Epithelial cell of esophagus (primary cell): Measurements from ENCODE around the gene SCAPER.

ENCODE experiments used
- DNase-seq: peaks from one replicate; pipeline ENCODE4 v3.0.0; 2010; ENCODE audit warnings: low read depth
- H3K4me3 ChIP-seq: 2 replicates; pipeline ENCODE4 v1.5.1; 2011; ENCODE audit warnings: mild to moderate bottlenecking, low read length, control low read depth
- CTCF ChIP-seq: IDR thresholded peaks from 2 replicates; pipeline ENCODE4 v1.5.1; 2011; ENCODE audit warnings: low read depth, mild to moderate bottlenecking, low read length, control low read depth, inconsistent platforms; ENCODE audit not compliant: insufficient read depth; ENCODE audit errors: missing control alignments

The SCAPER gene

GRCh38 chr15:76330080-76330680 is 575.0 kb downstream of the SCAPER start:
- peak; percentile 65 for DNase-seq
- no peak overlapping the region for H3K4me3 ChIP-seq
- TF ChIP-seq CTCF = peak; percentile 61

- no peak overlapping the region for H3K4me3 ChIP-seq
- TF ChIP-seq CTCF = no peak
- peak; percentile 76 for DNase-seq
These were observed 576.2 kb downstream of the SCAPER start for GRCh38 chr15:76328958-76329357.

- no peak overlapping the region for H3K4me3 ChIP-seq
- no peak for DNase-seq
- no peak for TF ChIP-seq CTCF
These were observed 576.9 kb downstream of the SCAPER start for GRCh38 chr15:76328106-76328696.

GRCh38 chr15:76327191-76328105 is 577.7 kb downstream of the SCAPER start:
- TF ChIP-seq CTCF = no peak
- no peak overlapping the region for H3K4me3 ChIP-seq
- peak; percentile 41 for DNase-seq

GRCh38 chr15:76325704-76326103 is 579.4 kb downstream of the SCAPER start:
- DNase-seq = no peak
- no peak for TF ChIP-seq CTCF
- H3K4me3 ChIP-seq = no peak overlapping the region

GRCh38 chr15:76324066-76324465 is 581.1 kb downstream of the SCAPER start:
- no peak overlapping the region for H3K4me3 ChIP-seq
- TF ChIP-seq CTCF = no peak
- no peak for DNase-seq

- H3K4me3 ChIP-seq = no peak overlapping the region
- no peak for DNase-seq
- no peak for TF ChIP-seq CTCF
These were observed 583.5 kb downstream of the SCAPER start for GRCh38 chr15:76321602-76322001.
